Nephron progenitor cell (in vitro differentiated cells): ENCODE results near the gene COQ3.

Experiments
- DNase-seq: peaks from one replicate; pipeline ENCODE4 v3.0.0; 2021
- H3K27ac Mint-ChIP-seq: 2 replicates; pipeline ENCODE4 v1.8.0; 2021; ENCODE audit warnings: mild to moderate bottlenecking, moderate library complexity, mixed read lengths
- H3K27me3 Mint-ChIP-seq: 2 replicates; pipeline ENCODE4 v1.8.0; 2021; ENCODE audit warnings: mild to moderate bottlenecking, low read depth, mixed read lengths; ENCODE audit not compliant: poor library complexity
- H3K36me3 Mint-ChIP-seq: 2 replicates; pipeline ENCODE4 v1.8.0; 2021; ENCODE audit warnings: low read depth, mixed read lengths
- H3K4me1 Mint-ChIP-seq: 2 replicates; pipeline ENCODE4 v1.8.0; 2021; ENCODE audit warnings: mixed read lengths
- H3K4me3 Mint-ChIP-seq: 2 replicates; pipeline ENCODE4 v1.8.0; 2021; ENCODE audit warnings: mild to moderate bottlenecking, moderate library complexity, mixed read lengths
- H3K9me3 Mint-ChIP-seq: 2 replicates; pipeline ENCODE4 v1.8.0; 2021; ENCODE audit warnings: mild to moderate bottlenecking, moderate library complexity, mixed read lengths
- CTCF ChIP-seq: fragments of 200-600 bp; sonication (generic); IDR thresholded peaks from 2 replicates; pipeline ENCODE4 v1.5.0; 2021; ENCODE audit warnings: antibody characterized with exemption

Gene COQ3

GRCh38 chr6:99402448-99402847, 8.5 kb upstream of the COQ3 start:
- TF ChIP-seq CTCF, result no peak
- no peaks in the 10 kb centered on the region for H3K27me3 Mint-ChIP-seq
- H3K9me3 Mint-ChIP-seq, result no peaks in the 10 kb centered on the region
- H3K4me1 Mint-ChIP-seq, result no peaks in the 10 kb centered on the region
- peaks cover 62% of the 10 kb centered on the region for H3K36me3 Mint-ChIP-seq
- DNase-seq, result no peak
- no peak overlapping the region for H3K27ac Mint-ChIP-seq
- no peak overlapping the region for H3K4me3 Mint-ChIP-seq

- H3K9me3 Mint-ChIP-seq, result no peaks in the 10 kb centered on the region
- H3K36me3 Mint-ChIP-seq, result peaks cover 32% of the 10 kb centered on the region
- no peak for TF ChIP-seq CTCF
- H3K27ac Mint-ChIP-seq, result peak overlapping the region; percentile 76
- H3K4me3 Mint-ChIP-seq, result no peak overlapping the region
- no peaks in the 10 kb centered on the region for H3K27me3 Mint-ChIP-seq
- DNase-seq, result no peak
- H3K4me1 Mint-ChIP-seq, result peaks cover 14% of the 10 kb centered on the region
Observed at GRCh38 chr6:99397287-99397686, 3.3 kb upstream of the COQ3 start.

- peaks cover 4% of the 10 kb centered on the region for H3K27me3 Mint-ChIP-seq
Observed at GRCh38 chr6:99393366-99393697, 663 bp downstream of the COQ3 start.

GRCh38 chr6:99390896-99391295, 3.1 kb downstream of the COQ3 start:
- DNase-seq, result no peak
- Mint-ChIP-seq H3K36me3 (peaks cover 9% of the 10 kb centered on the region), H3K4me1 (peaks cover 16% of the 10 kb centered on the region), H3K27ac (no peak overlapping the region), H3K9me3 (no peaks in the 10 kb centered on the region), H3K27me3 (peaks cover 14% of the 10 kb centered on the region), H3K4me3 (no peak overlapping the region)
- TF ChIP-seq CTCF, result no peak

More at GRCh38 chr6:99393366-99393697, 663 bp downstream of the COQ3 start:
- peak overlapping the region; percentile 98 for H3K27ac Mint-ChIP-seq
- DNase-seq, result no peak
- peaks cover 17% of the 10 kb centered on the region for H3K36me3 Mint-ChIP-seq
- peaks cover 16% of the 10 kb centered on the region for H3K4me1 Mint-ChIP-seq
- H3K9me3 Mint-ChIP-seq, result no peaks in the 10 kb centered on the region
- peak overlapping the region; percentile 94 for H3K4me3 Mint-ChIP-seq
- no peak for TF ChIP-seq CTCF

DNA sequence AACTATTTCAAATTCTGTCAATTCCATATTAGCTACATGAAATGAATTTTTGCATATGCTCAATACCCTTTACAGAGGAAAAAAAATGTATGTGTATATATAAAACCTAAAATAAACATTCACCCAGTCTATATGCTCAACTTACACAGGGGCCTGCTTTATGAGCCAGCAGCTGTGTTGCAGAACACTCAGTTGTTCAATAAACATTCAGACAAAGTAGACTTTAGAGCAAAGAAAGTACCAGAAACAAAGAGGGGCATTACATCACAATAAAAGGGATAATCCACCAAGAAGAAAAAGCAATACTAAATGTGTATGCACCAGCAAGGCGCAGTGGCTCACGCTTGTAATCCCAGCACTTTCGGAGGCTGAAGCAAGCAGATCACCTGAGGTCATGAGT, 9.5 kb downstream of the COQ3 start:
- no peak for TF ChIP-seq CTCF
- H3K27ac Mint-ChIP-seq, result no peak overlapping the region
- H3K4me3 Mint-ChIP-seq, result no peak overlapping the region
- DNase-seq, result no peak
- H3K4me1 Mint-ChIP-seq, result no peaks in the 10 kb centered on the region
- no peaks in the 10 kb centered on the region for H3K9me3 Mint-ChIP-seq
- H3K36me3 Mint-ChIP-seq, result peaks cover 5% of the 10 kb centered on the region
- peaks cover 22% of the 10 kb centered on the region for H3K27me3 Mint-ChIP-seq

GRCh38 chr6:99378636-99379035, 15.4 kb downstream of the COQ3 start:
- H3K4me1 Mint-ChIP-seq, result no peaks in the 10 kb centered on the region
- no peaks in the 10 kb centered on the region for H3K9me3 Mint-ChIP-seq
- no peak for TF ChIP-seq CTCF
- no peaks in the 10 kb centered on the region for H3K36me3 Mint-ChIP-seq
- H3K27me3 Mint-ChIP-seq, result peaks cover 2% of the 10 kb centered on the region
- H3K27ac Mint-ChIP-seq, result no peak overlapping the region
- DNase-seq, result no peak
- H3K4me3 Mint-ChIP-seq, result no peak overlapping the region
